HCT116 (cell line): ENCODE data around the gene ANKZF1. TPM values are rescaled to one million over a fixed set of nuclear protein-coding genes. Genes with fewer than 3 reads are reported as not detected.

Experiments used
- ATAC-seq: fragments of 200-7000 bp; cut with Tn5 transposase; 2 replicates; pipeline ENCODE4 v1.9.1; 2020; ENCODE audit warnings: mild to moderate bottlenecking, moderate library complexity
- BruUV-seq: library from RNA; stranded (reverse); fragments of 400-500 nt; replicated peaks from 2 replicates; lab custom pipeline; 2021; lab: Mats Ljungman, UMichigan
- CTCF ChIA-PET: fragments of 300-600 bp; sonication (Branson Sonifier 250); formaldehyde crosslinking; loops from one replicate; lab custom pipeline; 2021; ENCODE audit warnings: antibody characterized with exemption; lab: Charles Lee
- POLR2A ChIA-PET: fragments of 300-600, 350-600 bp; sonication (Branson Sonifier 250); formaldehyde crosslinking; loops from one replicate; lab custom pipeline; 2021; ENCODE audit warnings: antibody characterized with exemption; lab: Charles Lee
- RAD21 ChIA-PET, 2 experiments: fragments of 300-600 bp; sonication (Branson Sonifier 250); formaldehyde crosslinking; loops; one replicate each; lab custom pipeline; 2023; ENCODE audit warnings: low total read pairs in 2 of 2; ENCODE audit not compliant: uncharacterized antibody in 2 of 2, unreplicated experiment in 2 of 2, low non-redundant PET in 1 of 2; lab: Charles Lee
- DNase-seq: peaks from one replicate; pipeline ENCODE4 v3.0.0-alpha.2; 2010; ENCODE audit warnings: low read depth, low spot score
- H2AFZ ChIP-seq: fragments of 200-600 bp; shearing (Covaris generic), sonication (generic); 2 replicates; pipeline ENCODE4 v1.6.1; 2017; ENCODE audit warnings: low read depth, mixed run types, mixed read lengths, antibody characterized with exemption, low read length; ENCODE audit not compliant: poor library complexity, severe bottlenecking
- H3K27ac ChIP-seq: 2 replicates; pipeline ENCODE4 v1.5.1; 2012; ENCODE audit warnings: low read depth, low read length
- H3K27me3 ChIP-seq: fragments of 200-600 bp; sonication (generic); 2 replicates; pipeline ENCODE4 v1.6.1; 2016; ENCODE audit warnings: mixed run types, low read length, mixed read lengths; ENCODE audit not compliant: insufficient read depth
- H3K36me3 ChIP-seq, 2 experiments: fragments of 200-500 bp in 1 of 2; fragments of 200-600 bp in 1 of 2; sonication (Bioruptor generic) in 1 of 2; sonication (generic) in 1 of 2; 2 replicates each; pipeline versions ENCODE4 v1.5.1 to v1.6.1; 2014 to 2016; ENCODE audit warnings: low read length in 2 of 2, inconsistent platforms in 1 of 2, mixed read lengths in 1 of 2, mixed run types in 1 of 2; ENCODE audit not compliant: insufficient read depth in 2 of 2, control insufficient read depth in 1 of 2
- H3K4me1 ChIP-seq, 2 experiments: fragments of 200-600 bp in 1 of 2; sonication (generic) in 1 of 2; 2 replicates each; pipeline versions ENCODE4 v1.5.1 to v1.6.1; 2012 to 2017; ENCODE audit warnings: low read length in 2 of 2, inconsistent platforms in 1 of 2, mild to moderate bottlenecking in 1 of 2, mixed read lengths in 1 of 2, mixed run types in 1 of 2, moderate library complexity in 1 of 2; ENCODE audit not compliant: insufficient read depth in 2 of 2, control insufficient read depth in 1 of 2
- H3K4me2 ChIP-seq: fragments of 200-600 bp; sonication (generic); 2 replicates; pipeline ENCODE4 v1.6.1; 2017; ENCODE audit warnings: mixed run types, low read length, mixed read lengths
- H3K4me3 ChIP-seq, 2 experiments: fragments of 200-600 bp in 1 of 2; sonication (generic) in 1 of 2; replicated peaks in 1 of 2; 2 replicates each; pipeline ENCODE4 v1.5.1; 2011 to 2016; ENCODE audit warnings: low read length in 2 of 2, control low read depth in 1 of 2, low read depth in 1 of 2, mild to moderate bottlenecking in 1 of 2, mixed read lengths in 1 of 2, mixed run types in 1 of 2
- H3K79me2 ChIP-seq: fragments of 200-600 bp; sonication (generic); 2 replicates; pipeline ENCODE4 v1.6.1; 2017; ENCODE audit warnings: mild to moderate bottlenecking, mixed run types, low read length, moderate library complexity, mixed read lengths; ENCODE audit not compliant: insufficient read depth
- H3K9ac ChIP-seq: fragments of 200-600 bp; sonication (generic); 2 replicates; pipeline ENCODE4 v1.6.1; 2016; ENCODE audit warnings: low read length, mixed read lengths
- H3K9me2 ChIP-seq: fragments of 200-600 bp; sonication (generic), shearing (Covaris generic); 2 replicates; pipeline ENCODE4 v1.6.1; 2017; ENCODE audit warnings: mixed run types, mild to moderate bottlenecking, moderate library complexity; ENCODE audit not compliant: insufficient read depth
- H3K9me3 ChIP-seq, 2 experiments: fragments of 200-500 bp in 1 of 2; fragments of 200-600 bp in 1 of 2; sonication (Bioruptor generic) in 1 of 2; sonication (generic) in 1 of 2; 2 replicates each; pipeline ENCODE4 v1.6.1; 2014 to 2017; ENCODE audit warnings: low read length in 2 of 2, mixed read lengths in 2 of 2, inconsistent platforms in 1 of 2, low read depth in 1 of 2, mild to moderate bottlenecking in 1 of 2, mixed run types in 1 of 2, moderate library complexity in 1 of 2; ENCODE audit not compliant: control insufficient read depth in 1 of 2, insufficient read depth in 1 of 2
- H4K20me1 ChIP-seq: fragments of 200-600 bp; sonication (generic), shearing (Covaris generic); 2 replicates; pipeline ENCODE4 v1.6.1; 2017; ENCODE audit warnings: mixed run types, mild to moderate bottlenecking, moderate library complexity; ENCODE audit not compliant: insufficient read depth
- ATF3 ChIP-seq: IDR thresholded peaks from 2 replicates; pipeline ENCODE4 v1.6.1; 2012
- CBX3 ChIP-seq: IDR thresholded peaks from 2 replicates; pipeline ENCODE4 v1.6.1; 2012; ENCODE audit warnings: low read depth
- CEBPB ChIP-seq: IDR thresholded peaks from 2 replicates; pipeline ENCODE4 v1.6.1; 2012; ENCODE audit warnings: low read depth
- CTCF ChIP-seq, 3 experiments: fragments of 200-600 bp in 1 of 3; sonication (generic) in 1 of 3; IDR thresholded peaks in 2 of 3; conservative IDR thresholded peaks in 1 of 3; 2 replicates each; pipeline ENCODE4 v1.5.1; 2012 to 2017; ENCODE audit warnings: low read depth in 2 of 3, low read length in 2 of 3, antibody characterized with exemption in 1 of 3, borderline replicate concordance in 1 of 3, control low read depth in 1 of 3, mild to moderate bottlenecking in 1 of 3, mixed read lengths in 1 of 3, mixed run types in 1 of 3, moderate library complexity in 1 of 3; ENCODE audit not compliant: insufficient read depth in 1 of 3
- EGR1 ChIP-seq: IDR thresholded peaks from 2 replicates; pipeline ENCODE4 v1.6.1; 2012; ENCODE audit warnings: low read depth
- EZH2 ChIP-seq: fragments of 200-600 bp; sonication (generic); IDR thresholded peaks from 2 replicates; pipeline ENCODE4 v1.6.1; 2017; ENCODE audit warnings: antibody characterized with exemption, mixed run types
- FOSL1 ChIP-seq: IDR thresholded peaks from 2 replicates; pipeline ENCODE4 v1.6.1; 2012; ENCODE audit warnings: low read depth
- JUND ChIP-seq: IDR thresholded peaks from 2 replicates; pipeline ENCODE4 v1.6.1; 2012
- POLR2A ChIP-seq: IDR thresholded peaks from 2 replicates; pipeline ENCODE4 v1.7.0; 2011; ENCODE audit warnings: borderline replicate concordance; ENCODE audit not compliant: insufficient read depth, insufficient read length; ENCODE audit errors: extremely low read depth
- RAD21 ChIP-seq: IDR thresholded peaks from 2 replicates; pipeline ENCODE4 v1.6.1; 2012; ENCODE audit warnings: low read depth, mild to moderate bottlenecking
- SP1 ChIP-seq: IDR thresholded peaks from 2 replicates; pipeline ENCODE4 v1.6.1; 2012; ENCODE audit warnings: low read depth
- SRF ChIP-seq: IDR thresholded peaks from 2 replicates; pipeline ENCODE4 v1.6.1; 2012; ENCODE audit warnings: low read depth
- YY1 ChIP-seq: IDR thresholded peaks from 2 replicates; pipeline ENCODE4 v1.6.1; 2011; ENCODE audit warnings: low read length, low read depth, moderate library complexity, mild to moderate bottlenecking; ENCODE audit not compliant: insufficient replicate concordance; ENCODE audit errors: extremely low read depth
- intact Hi-C: fragments of 100-400 bp; cut with micrococcal nuclease; formaldehyde crosslinking; loops from 2 replicates; pipeline ENCODE4 v1.10.0; 2022
- total RNA-seq: library from RNA; stranded (reverse); gene quantifications from one replicate; pipeline ENCODE4 v1.2.1, GENCODE V29; 2021; ENCODE audit not compliant: unreplicated experiment
- TF ChIP-seq, protein P1 (sequence below): IDR thresholded peaks from 2 replicates; pipeline ENCODE4 v1.6.1; 2011; ENCODE audit warnings: mild to moderate bottlenecking, low read length, moderate library complexity; ENCODE audit not compliant: insufficient replicate concordance; ENCODE audit errors: extremely low read depth
- TF ChIP-seq, protein P2 (sequence below): IDR thresholded peaks from 2 replicates; pipeline ENCODE4 v1.6.1; 2012; ENCODE audit warnings: low read depth

The ANKZF1 gene
- total RNA-seq, 1 experiment from 2014 or later: 64.7 TPM

GRCh38 chr2:219245899-219246230 is 16.3 kb downstream of the ANKZF1 start:
- peak overlapping the region; percentile 79 for H3K27ac ChIP-seq
- ATAC-seq (no peak), DNase-seq (no peak)
- peak overlapping the region; percentile 82 for H3K9ac ChIP-seq
- ChIA-PET RAD21 (no interaction called here), POLR2A (interaction anchor here (1.4 to 2.5 kb wide), 2 partner anchors 17 to 29 kb away, joined by 7 to 8 read pairs; partner anchors contain the start of genes ANKZF1 and ATG9A), CTCF (interaction anchor here (0.6 to 2.6 kb wide), 4 partner anchors 33 to 599 kb away, joined by 3 to 19 read pairs (median 3); partner anchors contain the start of gene DNAJB2)
- H3K27me3 ChIP-seq: no peaks in the 10 kb centered on the region
- peak overlapping the region; percentile 80 to 96 for H3K4me3 ChIP-seq
- no peaks in the 10 kb centered on the region for H3K9me3 ChIP-seq
- no peaks in the 10 kb centered on the region for H3K9me2 ChIP-seq
- H3K79me2 ChIP-seq: peaks cover 14% of the 10 kb centered on the region; the same call in 1 of the 2 replicates
- no TSS peak for BruUV-seq
- H3K4me2 ChIP-seq: peak overlapping the region; percentile 87
- intact Hi-C loops: no loop called here
- H2AFZ ChIP-seq: no peak overlapping the region
- TF ChIP-seq CBX3: no peak
- no peak for TF ChIP-seq CTCF (IDR thresholded peaks at IDR 0.05 in 2 of 3, conservative IDR thresholded peaks at IDR 0.05 in 1 of 3; ENCODE audit: borderline replicate concordance in 1 of 3, insufficient read depth in 1 of 3, low read depth in 2 of 3, low read length in 2 of 3)
- TF ChIP-seq FOSL1: no peak
- TF ChIP-seq YY1: no peak
- no peak for TF ChIP-seq EZH2
- TF ChIP-seq ATF3: no peak
- TF ChIP-seq, protein P1, sequence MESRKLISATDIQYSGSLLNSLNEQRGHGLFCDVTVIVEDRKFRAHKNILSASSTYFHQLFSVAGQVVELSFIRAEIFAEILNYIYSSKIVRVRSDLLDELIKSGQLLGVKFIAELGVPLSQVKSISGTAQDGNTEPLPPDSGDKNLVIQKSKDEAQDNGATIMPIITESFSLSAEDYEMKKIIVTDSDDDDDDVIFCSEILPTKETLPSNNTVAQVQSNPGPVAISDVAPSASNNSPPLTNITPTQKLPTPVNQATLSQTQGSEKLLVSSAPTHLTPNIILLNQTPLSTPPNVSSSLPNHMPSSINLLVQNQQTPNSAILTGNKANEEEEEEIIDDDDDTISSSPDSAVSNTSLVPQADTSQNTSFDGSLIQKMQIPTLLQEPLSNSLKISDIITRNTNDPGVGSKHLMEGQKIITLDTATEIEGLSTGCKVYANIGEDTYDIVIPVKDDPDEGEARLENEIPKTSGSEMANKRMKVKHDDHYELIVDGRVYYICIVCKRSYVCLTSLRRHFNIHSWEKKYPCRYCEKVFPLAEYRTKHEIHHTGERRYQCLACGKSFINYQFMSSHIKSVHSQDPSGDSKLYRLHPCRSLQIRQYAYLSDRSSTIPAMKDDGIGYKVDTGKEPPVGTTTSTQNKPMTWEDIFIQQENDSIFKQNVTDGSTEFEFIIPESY: no peak
- TF ChIP-seq SRF: no peak
- TF ChIP-seq, protein P2, sequence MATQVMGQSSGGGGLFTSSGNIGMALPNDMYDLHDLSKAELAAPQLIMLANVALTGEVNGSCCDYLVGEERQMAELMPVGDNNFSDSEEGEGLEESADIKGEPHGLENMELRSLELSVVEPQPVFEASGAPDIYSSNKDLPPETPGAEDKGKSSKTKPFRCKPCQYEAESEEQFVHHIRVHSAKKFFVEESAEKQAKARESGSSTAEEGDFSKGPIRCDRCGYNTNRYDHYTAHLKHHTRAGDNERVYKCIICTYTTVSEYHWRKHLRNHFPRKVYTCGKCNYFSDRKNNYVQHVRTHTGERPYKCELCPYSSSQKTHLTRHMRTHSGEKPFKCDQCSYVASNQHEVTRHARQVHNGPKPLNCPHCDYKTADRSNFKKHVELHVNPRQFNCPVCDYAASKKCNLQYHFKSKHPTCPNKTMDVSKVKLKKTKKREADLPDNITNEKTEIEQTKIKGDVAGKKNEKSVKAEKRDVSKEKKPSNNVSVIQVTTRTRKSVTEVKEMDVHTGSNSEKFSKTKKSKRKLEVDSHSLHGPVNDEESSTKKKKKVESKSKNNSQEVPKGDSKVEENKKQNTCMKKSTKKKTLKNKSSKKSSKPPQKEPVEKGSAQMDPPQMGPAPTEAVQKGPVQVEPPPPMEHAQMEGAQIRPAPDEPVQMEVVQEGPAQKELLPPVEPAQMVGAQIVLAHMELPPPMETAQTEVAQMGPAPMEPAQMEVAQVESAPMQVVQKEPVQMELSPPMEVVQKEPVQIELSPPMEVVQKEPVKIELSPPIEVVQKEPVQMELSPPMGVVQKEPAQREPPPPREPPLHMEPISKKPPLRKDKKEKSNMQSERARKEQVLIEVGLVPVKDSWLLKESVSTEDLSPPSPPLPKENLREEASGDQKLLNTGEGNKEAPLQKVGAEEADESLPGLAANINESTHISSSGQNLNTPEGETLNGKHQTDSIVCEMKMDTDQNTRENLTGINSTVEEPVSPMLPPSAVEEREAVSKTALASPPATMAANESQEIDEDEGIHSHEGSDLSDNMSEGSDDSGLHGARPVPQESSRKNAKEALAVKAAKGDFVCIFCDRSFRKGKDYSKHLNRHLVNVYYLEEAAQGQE: no peak
- no peak for TF ChIP-seq SP1
- TF ChIP-seq RAD21: no peak
- TF ChIP-seq EGR1: no peak
- no peak for TF ChIP-seq POLR2A
- TF ChIP-seq CEBPB: no peak
- no peak for TF ChIP-seq JUND
- H4K20me1 ChIP-seq: no peaks in the 10 kb centered on the region
- peaks cover 0 to 5% of the 10 kb centered on the region in 2 experiments; a peak in 2 of 4 replicates for H3K36me3 ChIP-seq
- peaks cover 29 to 41% of the 10 kb centered on the region in 2 experiments for H3K4me1 ChIP-seq
